ENCODE results near the gene SRPX2.

- no peak for TF ChIP-seq POLR2A (IDR thresholded peaks at IDR 0.05; ENCODE audit: low read depth)
- TF ChIP-seq CTCF (IDR thresholded peaks at IDR 0.05): no peak
- no peak for TF ChIP-seq EP300 (IDR thresholded peaks at IDR 0.05)
Measured at GRCh38 chrX:100710816-100711215, 66.8 kb downstream of the SRPX2 start.
